ENCODE results near the gene ZMYM4.

- no peak for TF ChIP-seq ZNF263 (CRISPR knock-in tag; IDR thresholded peaks at IDR 0.05; ENCODE audit: low read depth)
- no peak for TF ChIP-seq E2F1 (CRISPR knock-in tag; IDR thresholded peaks at IDR 0.05)
- no peak for TF ChIP-seq CREB1 (CRISPR knock-in tag; IDR thresholded peaks at IDR 0.05)
- no peak for TF ChIP-seq MAX (CRISPR knock-in tag; IDR thresholded peaks at IDR 0.05)
- no peak for TF ChIP-seq CTCF (IDR thresholded peaks at IDR 0.05)
- no peak for TF ChIP-seq STAT6 (CRISPR knock-in tag; conservative IDR thresholded peaks at IDR 0.05; ENCODE audit: low read depth)
- TF ChIP-seq PRDM15 (CRISPR knock-in tag; IDR thresholded peaks at IDR 0.05) = no peak
- no peak for TF ChIP-seq CBFB (CRISPR knock-in tag; IDR thresholded peaks at IDR 0.05; ENCODE audit: low read depth)
- no peak for TF ChIP-seq ZNF416 (CRISPR knock-in tag; IDR thresholded peaks at IDR 0.05)
- TF ChIP-seq FOXJ3 (CRISPR knock-in tag; IDR thresholded peaks at IDR 0.05; ENCODE audit: borderline replicate concordance) = no peak
- TF ChIP-seq ZNF121 (CRISPR knock-in tag; IDR thresholded peaks at IDR 0.05) = no peak
- no peak for TF ChIP-seq NFYB (CRISPR knock-in tag; conservative IDR thresholded peaks at IDR 0.05; ENCODE audit: low read depth)
- TF ChIP-seq ZMAT4 (CRISPR knock-in tag; IDR thresholded peaks at IDR 0.05) = no peak
These were observed 103.0 kb downstream of the ZMYM4 start for GRCh38 chr1:35371506-35371905.

Data from WTC11 (cell line).